DND-41 (cell line): ENCODE measurements around the gene ALG6.

Experiments
- EZH2 ChIP-seq: IDR thresholded peaks from 3 replicates; pipeline ENCODE4 v1.6.1; 2012; ENCODE audit warnings: borderline replicate concordance, low read depth, mild to moderate bottlenecking, moderate library complexity, low read length, inconsistent platforms; ENCODE audit not compliant: severe bottlenecking
- TF ChIP-seq, protein P1 (sequence below): IDR thresholded peaks from 2 replicates; pipeline ENCODE4 v1.5.1; 2012; ENCODE audit warnings: borderline replicate concordance, low read length, moderate library complexity, mild to moderate bottlenecking; ENCODE audit not compliant: poor library complexity, severe bottlenecking; ENCODE audit errors: extremely low read depth

DNA sequence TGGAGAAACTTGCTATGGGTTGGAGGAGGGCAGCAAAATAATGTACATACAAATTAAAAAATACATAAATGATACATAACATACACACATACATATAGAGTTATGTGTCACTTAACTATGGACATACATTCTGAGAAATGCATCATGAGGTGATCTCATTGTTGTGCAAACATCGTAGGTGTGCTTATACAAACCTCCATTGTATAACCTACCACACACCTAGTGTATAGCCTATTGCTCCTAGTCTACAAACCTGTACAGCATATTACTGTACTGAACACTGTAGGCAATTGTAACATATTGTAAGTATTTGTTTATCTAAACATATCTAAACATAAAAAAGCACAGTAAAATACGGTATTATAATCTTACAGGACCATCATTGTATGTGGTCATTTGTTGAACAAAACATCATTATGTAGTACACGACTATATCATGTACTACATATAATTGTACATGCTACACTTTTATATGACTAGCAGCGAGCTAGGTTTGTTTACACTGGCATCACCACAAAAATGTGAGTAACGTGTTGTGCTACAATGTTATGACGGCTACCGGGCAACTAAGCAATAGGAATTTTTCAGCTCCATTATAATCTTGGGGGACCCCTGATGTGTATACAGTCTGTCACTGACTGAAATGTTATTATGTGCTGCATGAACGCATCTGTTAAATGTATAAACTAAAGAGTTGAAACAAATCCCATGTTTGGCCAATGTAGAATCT lies 120.1 kb downstream of the ALG6 start:
- TF ChIP-seq, protein P1, sequence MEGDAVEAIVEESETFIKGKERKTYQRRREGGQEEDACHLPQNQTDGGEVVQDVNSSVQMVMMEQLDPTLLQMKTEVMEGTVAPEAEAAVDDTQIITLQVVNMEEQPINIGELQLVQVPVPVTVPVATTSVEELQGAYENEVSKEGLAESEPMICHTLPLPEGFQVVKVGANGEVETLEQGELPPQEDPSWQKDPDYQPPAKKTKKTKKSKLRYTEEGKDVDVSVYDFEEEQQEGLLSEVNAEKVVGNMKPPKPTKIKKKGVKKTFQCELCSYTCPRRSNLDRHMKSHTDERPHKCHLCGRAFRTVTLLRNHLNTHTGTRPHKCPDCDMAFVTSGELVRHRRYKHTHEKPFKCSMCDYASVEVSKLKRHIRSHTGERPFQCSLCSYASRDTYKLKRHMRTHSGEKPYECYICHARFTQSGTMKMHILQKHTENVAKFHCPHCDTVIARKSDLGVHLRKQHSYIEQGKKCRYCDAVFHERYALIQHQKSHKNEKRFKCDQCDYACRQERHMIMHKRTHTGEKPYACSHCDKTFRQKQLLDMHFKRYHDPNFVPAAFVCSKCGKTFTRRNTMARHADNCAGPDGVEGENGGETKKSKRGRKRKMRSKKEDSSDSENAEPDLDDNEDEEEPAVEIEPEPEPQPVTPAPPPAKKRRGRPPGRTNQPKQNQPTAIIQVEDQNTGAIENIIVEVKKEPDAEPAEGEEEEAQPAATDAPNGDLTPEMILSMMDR: no peak
- no peak for TF ChIP-seq EZH2
